SK-N-MC (cell line): Measurements from ENCODE around the gene ANO3.

Experiments
- DNase-seq: peaks from one replicate; pipeline ENCODE4 v3.0.0-alpha.2; 2011; ENCODE audit warnings: low read depth, low spot score
- H3K27ac ChIP-seq: fragments of 200-600 bp; sonication (generic); 2 replicates; pipeline ENCODE4 v1.5.1; 2016; ENCODE audit warnings: mixed run types
- H3K36me3 ChIP-seq: fragments of 200-600 bp; sonication (generic); 2 replicates; pipeline ENCODE4 v1.6.1; 2017; ENCODE audit warnings: antibody characterized with exemption, low read length, mixed read lengths; ENCODE audit not compliant: insufficient read depth
- H3K4me3 ChIP-seq: fragments of 200-600 bp; sonication (generic); 2 replicates; pipeline ENCODE4 v1.5.1; 2016
- H3K9ac ChIP-seq: fragments of 200-600 bp; sonication (generic); 2 replicates; pipeline ENCODE4 v1.8.0; 2017; ENCODE audit warnings: mixed run types, mixed read lengths; ENCODE audit not compliant: insufficient read length
- H3K9me3 ChIP-seq: fragments of 200-600 bp; sonication (generic); 2 replicates; pipeline ENCODE4 v1.6.1; 2017; ENCODE audit warnings: low read depth, mild to moderate bottlenecking, antibody characterized with exemption, low read length, moderate library complexity, mixed read lengths
- EZH2 ChIP-seq: fragments of 200-600 bp; sonication (generic); IDR thresholded peaks from one replicate; pipeline ENCODE4 v1.6.1; 2017; ENCODE audit warnings: antibody characterized with exemption
- FOXP2 ChIP-seq: optimal IDR thresholded peaks from 2 replicates; pipeline ENCODE3; 2011; ENCODE audit warnings: mild to moderate bottlenecking, moderate library complexity; ENCODE audit not compliant: insufficient read depth; ENCODE audit errors: extremely low read length, control extremely low read depth
- POLR2AphosphoS5 ChIP-seq: IDR thresholded peaks from 2 replicates; pipeline ENCODE4 v1.6.1; 2012; ENCODE audit warnings: mild to moderate bottlenecking, low read depth, low read length, borderline replicate concordance

The ANO3 gene

DNA sequence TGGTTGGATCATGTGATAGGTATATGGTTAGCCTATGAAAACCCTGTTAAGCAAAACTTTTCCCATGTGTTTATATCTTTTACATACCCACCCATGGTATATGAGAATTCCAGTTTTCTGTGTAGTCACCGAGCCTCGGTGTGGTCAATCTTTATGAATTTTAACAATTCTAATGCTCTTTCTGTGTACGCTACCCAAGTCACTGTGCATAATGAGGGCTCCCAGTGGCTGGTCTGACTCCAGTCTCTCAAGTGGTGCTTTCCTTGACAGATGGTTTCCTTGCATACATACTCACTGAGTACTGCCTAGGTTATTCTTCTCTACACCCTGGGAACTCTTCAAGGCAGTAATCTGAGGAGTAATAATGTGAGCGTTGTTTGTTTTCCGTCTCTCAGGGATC, 222.5 kb downstream of the ANO3 start:
- no peak overlapping the region for H3K27ac ChIP-seq
- no peak overlapping the region for H3K9ac ChIP-seq
- DNase-seq: no peak
- TF ChIP-seq FOXP2 (no peak), EZH2 (no peak), POLR2AphosphoS5 (no peak)
- H3K4me3 ChIP-seq: no peak overlapping the region
- no peaks in the 10 kb centered on the region for H3K36me3 ChIP-seq
- no peaks in the 10 kb centered on the region for H3K9me3 ChIP-seq

DNA sequence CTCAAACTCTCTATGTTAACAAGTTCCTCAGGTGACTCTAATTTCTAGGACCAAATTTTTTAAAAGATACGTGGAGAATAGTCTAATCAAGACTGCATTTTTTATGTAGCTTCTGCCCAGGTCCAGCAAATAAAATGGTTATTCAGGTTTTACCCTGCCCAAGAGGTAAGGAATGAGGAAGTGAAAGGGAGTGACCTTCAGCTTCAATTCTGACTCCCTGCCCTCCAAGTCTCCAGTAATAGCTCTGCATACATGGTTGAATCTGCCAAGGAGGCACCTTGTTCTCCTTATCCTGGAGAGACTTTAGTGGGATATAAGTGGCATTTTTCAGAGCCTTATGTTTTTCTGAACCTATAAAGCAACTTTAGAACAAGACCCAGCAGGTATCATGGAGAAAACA, 224.7 kb downstream of the ANO3 start:
- no peak for DNase-seq
- H3K36me3 ChIP-seq: no peaks in the 10 kb centered on the region
- no peak overlapping the region for H3K27ac ChIP-seq
- no peak overlapping the region for H3K9ac ChIP-seq
- TF ChIP-seq POLR2AphosphoS5 (no peak), EZH2 (no peak), FOXP2 (no peak)
- H3K4me3 ChIP-seq: no peak overlapping the region
- no peaks in the 10 kb centered on the region for H3K9me3 ChIP-seq

DNA sequence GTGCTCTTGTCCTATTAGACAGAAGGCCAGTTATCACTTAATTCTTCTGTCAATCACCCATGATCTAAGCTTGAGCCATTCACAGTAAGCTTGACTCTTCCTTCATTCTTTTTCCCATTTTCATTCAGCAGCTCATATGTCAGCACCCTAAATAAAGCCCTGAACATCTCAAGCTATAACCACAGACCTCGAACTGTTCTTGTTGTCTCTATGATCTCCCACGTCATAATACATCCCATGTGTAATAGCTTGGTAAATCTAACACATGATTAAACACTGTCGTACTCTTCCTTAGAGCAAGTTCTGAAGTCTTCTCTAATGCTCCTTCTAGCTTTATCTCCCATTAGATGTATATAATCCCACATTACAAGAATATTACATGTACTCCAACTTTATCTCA, 225.7 kb downstream of the ANO3 start:
- Histone ChIP-seq H3K36me3 (no peaks in the 10 kb centered on the region), H3K9me3 (no peaks in the 10 kb centered on the region), H3K4me3 (no peak overlapping the region), H3K27ac (no peak overlapping the region), H3K9ac (no peak overlapping the region)
- no peak for DNase-seq
- TF ChIP-seq EZH2 (no peak), POLR2AphosphoS5 (no peak), FOXP2 (no peak)

DNA sequence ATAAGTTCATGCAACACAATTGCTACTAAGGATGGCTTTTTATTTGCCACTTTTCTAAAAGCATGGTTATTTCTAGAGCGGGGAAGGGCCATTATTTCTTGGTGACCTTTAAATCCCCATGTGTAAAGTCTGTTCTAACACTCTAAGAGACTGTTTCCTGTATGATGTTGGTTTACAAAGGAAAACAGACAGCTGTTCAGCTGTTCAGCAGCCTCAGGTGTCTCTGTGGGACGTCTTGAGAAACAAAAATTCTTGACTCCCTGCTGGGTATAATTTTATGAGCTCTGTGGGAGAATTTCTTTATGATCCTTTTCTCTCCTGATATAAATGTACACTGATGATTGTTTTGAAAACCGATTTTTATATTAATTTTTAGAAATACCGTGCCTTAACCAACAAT, 226.3 kb downstream of the ANO3 start:
- H3K9me3 ChIP-seq: no peaks in the 10 kb centered on the region
- no peak overlapping the region for H3K27ac ChIP-seq
- H3K9ac ChIP-seq: no peak overlapping the region
- peak; percentile 3 for DNase-seq
- H3K36me3 ChIP-seq: no peaks in the 10 kb centered on the region
- no peak for TF ChIP-seq POLR2AphosphoS5
- no peak for TF ChIP-seq FOXP2
- no peak for TF ChIP-seq EZH2
- no peak overlapping the region for H3K4me3 ChIP-seq

DNA sequence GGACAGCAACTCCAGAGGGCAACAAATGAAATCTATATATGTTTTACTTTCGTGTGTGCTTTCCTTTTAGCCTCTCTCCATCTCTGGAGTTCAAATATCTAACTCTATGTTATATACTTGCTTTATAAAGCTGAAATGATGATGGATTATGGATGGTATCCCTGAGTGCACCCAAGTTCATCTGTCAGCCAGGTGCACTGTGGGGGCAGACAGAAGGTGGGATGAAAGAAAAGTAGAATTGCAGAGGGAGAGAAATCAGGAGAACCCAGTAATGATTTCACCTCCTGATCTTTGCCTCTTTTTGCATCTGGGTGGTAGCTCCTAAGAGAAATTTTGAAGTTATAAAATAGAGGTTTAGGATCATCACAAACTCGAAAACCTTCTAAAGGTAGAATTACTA, 237.7 kb downstream of the ANO3 start:
- H3K9me3 ChIP-seq: no peaks in the 10 kb centered on the region
- no peak for DNase-seq
- no peak overlapping the region for H3K9ac ChIP-seq
- no peak overlapping the region for H3K4me3 ChIP-seq
- TF ChIP-seq EZH2 (no peak), FOXP2 (no peak), POLR2AphosphoS5 (no peak)
- no peaks in the 10 kb centered on the region for H3K36me3 ChIP-seq
- H3K27ac ChIP-seq: no peak overlapping the region

DNA sequence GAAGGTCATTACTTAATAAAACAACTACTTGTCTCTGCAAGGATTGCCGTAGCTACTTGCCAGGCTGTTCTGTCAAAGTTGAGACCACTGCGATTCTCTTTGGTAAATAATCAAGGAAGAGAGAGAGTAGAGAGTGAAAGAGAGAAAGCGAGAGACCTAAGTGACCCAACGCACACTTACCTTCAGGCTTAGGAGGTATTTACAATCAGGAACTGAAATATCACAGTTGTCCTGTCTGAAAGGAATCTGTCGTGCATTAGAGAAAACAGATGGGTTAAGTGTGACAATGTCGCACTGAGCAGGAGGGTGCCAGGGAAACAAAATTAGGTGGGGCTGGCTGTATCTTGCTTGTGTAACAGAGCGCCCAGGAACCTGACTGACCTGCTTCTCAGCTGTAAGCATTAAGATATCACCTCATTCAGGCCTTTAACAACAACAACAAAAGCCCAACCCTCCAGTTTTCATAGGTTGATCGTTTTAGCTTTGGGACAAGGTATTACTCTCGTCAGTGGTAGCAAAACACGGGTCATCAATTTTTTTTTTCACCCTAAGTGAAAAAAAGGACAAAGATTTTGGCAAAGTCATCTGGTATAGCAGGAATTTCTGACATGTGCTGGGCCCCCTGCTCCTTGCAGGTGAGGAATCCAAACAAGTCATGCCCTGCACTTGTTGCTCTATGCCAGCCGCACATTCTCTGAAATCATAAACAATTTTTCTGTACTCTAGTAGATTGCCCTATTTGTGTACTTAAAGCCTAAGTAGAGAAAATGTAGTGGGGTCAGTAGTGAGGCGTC, 240.1 kb downstream of the ANO3 start, which contains the start of gene MUC15:
TSS of gene MUC15 (minus strand) at position 403 of the 794 bp plus-strand sequence. CDS start 5,169 bp downstream, outside the sequence.
- no peak for TF ChIP-seq POLR2AphosphoS5
- no peak for TF ChIP-seq EZH2
- TF ChIP-seq FOXP2: no peak
- Histone ChIP-seq H3K9me3 (no peaks in the 10 kb centered on the region), H3K27ac (no peak within 1 kb of the TSS), H3K36me3 (no peaks in the 10 kb centered on the region), H3K4me3 (no peak within 1 kb of the TSS), H3K9ac (no peak within 1 kb of the TSS)
- DNase-seq: no peak

DNA sequence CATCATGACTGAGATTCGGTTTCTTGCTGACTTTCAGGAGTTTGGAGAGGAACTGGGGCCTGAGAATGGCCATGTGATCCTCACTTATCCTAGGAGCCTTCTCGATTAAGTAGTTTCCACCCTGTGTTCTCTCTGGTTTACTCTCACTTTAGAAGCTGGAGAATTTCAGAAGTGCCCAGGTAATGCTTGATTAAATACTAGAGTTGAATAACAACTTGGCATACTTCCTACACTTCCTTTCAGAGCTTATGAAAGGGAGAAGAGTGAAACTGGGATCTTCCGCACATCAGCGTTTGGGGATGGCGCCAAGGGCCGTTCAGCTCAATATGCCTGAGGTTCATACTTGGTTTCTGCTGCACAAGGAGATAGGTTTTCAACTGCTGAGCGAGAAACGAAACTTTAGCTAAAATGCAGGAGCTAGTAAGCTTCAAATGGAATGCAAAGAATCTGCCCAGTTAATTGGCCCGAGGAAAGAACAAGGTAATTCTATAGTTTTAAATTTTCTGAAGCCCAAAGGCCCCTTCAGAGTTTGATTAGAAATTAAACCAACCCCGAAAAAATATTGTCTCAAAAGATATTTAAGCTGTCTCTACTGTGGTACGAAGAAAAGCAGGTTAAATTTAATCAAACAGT, 241.0 kb downstream of the ANO3 start:
- no peaks in the 10 kb centered on the region for H3K36me3 ChIP-seq
- no peak overlapping the region for H3K4me3 ChIP-seq
- no peak overlapping the region for H3K9ac ChIP-seq
- no peak for DNase-seq
- no peaks in the 10 kb centered on the region for H3K9me3 ChIP-seq
- no peak overlapping the region for H3K27ac ChIP-seq
- no peak for TF ChIP-seq POLR2AphosphoS5
- TF ChIP-seq FOXP2: no peak
- TF ChIP-seq EZH2: no peak

DNA sequence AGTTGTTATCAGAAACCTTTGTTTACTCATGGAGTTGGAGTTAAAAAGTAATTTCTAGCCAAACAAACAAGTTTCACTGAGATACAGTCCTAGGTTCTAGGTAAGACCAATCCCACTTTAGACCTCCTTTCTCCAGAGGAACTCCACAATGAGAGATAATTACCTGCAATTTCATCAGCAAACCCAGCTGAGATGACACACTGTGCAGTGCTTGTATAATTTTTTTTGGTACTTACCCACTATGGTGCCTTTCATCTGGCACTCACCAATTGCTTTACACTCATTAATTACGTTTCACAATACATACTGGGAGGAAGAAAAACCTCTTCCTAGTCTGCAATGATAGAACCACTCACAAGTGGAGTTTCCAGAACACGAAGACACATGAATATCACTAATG, 242.0 kb downstream of the ANO3 start:
- Histone ChIP-seq H3K9me3 (no peaks in the 10 kb centered on the region), H3K9ac (no peak overlapping the region), H3K27ac (no peak overlapping the region), H3K36me3 (no peaks in the 10 kb centered on the region), H3K4me3 (no peak overlapping the region)
- DNase-seq: no peak
- TF ChIP-seq FOXP2 (no peak), EZH2 (no peak), POLR2AphosphoS5 (no peak)

DNA sequence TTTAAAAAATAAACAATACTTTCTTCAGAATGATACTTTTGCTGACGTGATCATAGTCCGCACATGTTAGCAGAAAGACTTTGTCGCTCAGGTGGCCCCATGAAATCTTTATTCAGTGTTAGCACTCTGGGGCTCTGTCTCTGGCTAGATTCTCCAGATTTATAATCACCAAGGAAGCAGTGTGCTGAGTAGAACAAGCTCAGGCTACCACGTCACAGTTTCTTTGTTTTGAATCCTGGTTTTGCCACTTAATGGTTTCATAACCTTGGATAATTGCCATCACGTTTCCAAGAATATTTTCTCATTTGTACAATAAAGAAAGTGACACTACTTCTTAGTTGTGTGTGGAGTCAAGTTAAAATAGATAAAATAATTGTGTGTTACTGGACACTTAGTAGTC, 244.0 kb downstream of the ANO3 start:
- no peak for DNase-seq
- H3K27ac ChIP-seq: no peak overlapping the region
- no peaks in the 10 kb centered on the region for H3K36me3 ChIP-seq
- no peak overlapping the region for H3K4me3 ChIP-seq
- TF ChIP-seq POLR2AphosphoS5 (no peak), EZH2 (no peak), FOXP2 (no peak)
- no peaks in the 10 kb centered on the region for H3K9me3 ChIP-seq
- H3K9ac ChIP-seq: no peak overlapping the region
